RWPE2 (cell line): ENCODE measurements around the gene GPR89B.
"Not testable (repeated sequence)": the region's sequence is repeated elsewhere in the genome, so short reads cannot be mapped to it uniquely, and the experiment has no call there.

Experiments used
- ATAC-seq: fragments of 200-7000 bp; cut with Tn5 transposase; 3 replicates; pipeline ENCODE4 v1.9.1; 2021; ENCODE audit warnings: low read depth
- DNase-seq: peaks from one replicate; pipeline ENCODE4 v3.0.0-alpha.2; 2020; ENCODE audit warnings: low spot score
- H3K27ac ChIP-seq: fragments of 450-650 bp; 2 replicates; pipeline ENCODE4 v1.5.1; 2017; ENCODE audit warnings: mild to moderate bottlenecking; ENCODE audit not compliant: poor library complexity, severe bottlenecking
- H3K27me3 ChIP-seq: fragments of 250-450 bp; sonication (Bioruptor Pico); 2 replicates; pipeline ENCODE4 v1.5.1; 2021; ENCODE audit warnings: mild to moderate bottlenecking, moderate library complexity; ENCODE audit not compliant: insufficient read depth, poor library complexity, severe bottlenecking
- H3K36me3 ChIP-seq: fragments of 250-450 bp; sonication (Bioruptor Pico); 2 replicates; pipeline ENCODE4 v1.5.1; 2020; ENCODE audit warnings: low read depth, mild to moderate bottlenecking, moderate library complexity
- H3K4me1 ChIP-seq: fragments of 250-450 bp; sonication (Bioruptor Pico); 2 replicates; pipeline ENCODE4 v1.5.1; 2021; ENCODE audit warnings: mild to moderate bottlenecking, moderate library complexity; ENCODE audit not compliant: insufficient read depth, poor library complexity, severe bottlenecking
- H3K4me3 ChIP-seq: fragments of 250-450 bp; sonication (Bioruptor Pico); 2 replicates; pipeline ENCODE4 v1.5.1; 2021; ENCODE audit warnings: mild to moderate bottlenecking, moderate library complexity; ENCODE audit not compliant: severe bottlenecking
- H3K9me3 ChIP-seq: fragments of 250-450 bp; sonication (Bioruptor Pico); 2 replicates; pipeline ENCODE4 v1.5.1; 2021; ENCODE audit warnings: mild to moderate bottlenecking, moderate library complexity; ENCODE audit not compliant: severe bottlenecking
- CTCF ChIP-seq: fragments of 450-650 bp; IDR thresholded peaks from one replicate; pipeline ENCODE4 v1.5.1; 2017; ENCODE audit warnings: mild to moderate bottlenecking, moderate library complexity; ENCODE audit not compliant: poor library complexity, severe bottlenecking

GPR89B gene

GRCh38 chr1:148010527-148010926 is 82.3 kb downstream of the GPR89B start:
- no peak overlapping the region for H3K4me3 ChIP-seq
- H3K4me1 ChIP-seq, result no peaks in the 10 kb centered on the region
- H3K9me3 ChIP-seq, result no peaks in the 10 kb centered on the region
- TF ChIP-seq CTCF, result no peak
- ATAC-seq (no peak), DNase-seq (no peak)
- H3K27me3 ChIP-seq, result no peaks in the 10 kb centered on the region
- no peak overlapping the region for H3K27ac ChIP-seq
- H3K36me3 ChIP-seq, result no peaks in the 10 kb centered on the region

- not testable (repeated sequence) for ATAC-seq, DNase-seq, H3K4me1 ChIP-seq, H3K9me3 ChIP-seq, H3K4me3 ChIP-seq, H3K36me3 ChIP-seq, H3K27me3 ChIP-seq, H3K27ac ChIP-seq
Observed at GRCh38 chr1:148013177-148014144, 85.2 kb downstream of the GPR89B start.

- not testable (repeated sequence) for H3K27me3 ChIP-seq, H3K9me3 ChIP-seq, DNase-seq, H3K4me1 ChIP-seq, H3K36me3 ChIP-seq, H3K27ac ChIP-seq, H3K4me3 ChIP-seq
- peak; percentile 55 for ATAC-seq
Observed at GRCh38 chr1:148014289-148015200, 86.3 kb downstream of the GPR89B start.

GRCh38 chr1:148024918-148025317 is 96.7 kb downstream of the GPR89B start:
- H3K4me1 ChIP-seq, ATAC-seq, DNase-seq, H3K9me3 ChIP-seq, H3K36me3 ChIP-seq, H3K27me3 ChIP-seq, H3K4me3 ChIP-seq, H3K27ac ChIP-seq: not testable (repeated sequence)

GRCh38 chr1:148027004-148027403 is 98.8 kb downstream of the GPR89B start:
- not testable (repeated sequence) for H3K36me3 ChIP-seq, H3K27ac ChIP-seq, ATAC-seq, H3K4me1 ChIP-seq, DNase-seq, H3K9me3 ChIP-seq, H3K4me3 ChIP-seq, H3K27me3 ChIP-seq

- not testable (repeated sequence) for H3K9me3 ChIP-seq, DNase-seq, H3K4me1 ChIP-seq, ATAC-seq, H3K27me3 ChIP-seq, H3K36me3 ChIP-seq, H3K27ac ChIP-seq, H3K4me3 ChIP-seq
Observed at GRCh38 chr1:148032247-148032646, 104.0 kb downstream of the GPR89B start.

GRCh38 chr1:148032690-148033089 is 104.5 kb downstream of the GPR89B start:
- not testable (repeated sequence) for H3K27me3 ChIP-seq, H3K36me3 ChIP-seq, H3K27ac ChIP-seq, H3K4me1 ChIP-seq, H3K9me3 ChIP-seq, H3K4me3 ChIP-seq, DNase-seq
- ATAC-seq, result peak; percentile 87

GRCh38 chr1:148033147-148033546 is 104.9 kb downstream of the GPR89B start:
- H3K4me1 ChIP-seq, H3K27me3 ChIP-seq, H3K36me3 ChIP-seq, H3K4me3 ChIP-seq, DNase-seq, H3K27ac ChIP-seq, H3K9me3 ChIP-seq: not testable (repeated sequence)
- ATAC-seq, result peak; percentile 9; the same call in 1 of the 3 replicates

GRCh38 chr1:148037850-148038461 is 109.7 kb downstream of the GPR89B start:
- H3K27ac ChIP-seq, DNase-seq, H3K27me3 ChIP-seq, H3K36me3 ChIP-seq, H3K4me1 ChIP-seq, H3K9me3 ChIP-seq: not testable (repeated sequence)
- ATAC-seq, result peak; percentile 4; the same call in 2 of the 3 replicates
- H3K4me3 ChIP-seq, result peak overlapping the region; percentile 23
